BLaER1 treated with 17β-estradiol and CSF1 and Interleukin-3, amounts not matched to agents 10 nM and 100 nM (cell line): Measurements from ENCODE around the gene CTSH.

Experiments
- H3K27ac ChIP-seq, 11 experiments: shearing (Covaris generic); formaldehyde crosslinking; 2 replicates each; pipeline ENCODE4 v1.8.1; 2022
- H3K27me3 ChIP-seq, 11 experiments: shearing (Covaris generic); formaldehyde crosslinking; 2 replicates each; pipeline ENCODE4 v1.8.1; 2022
- H3K36me3 ChIP-seq, 11 experiments: shearing (Covaris generic); formaldehyde crosslinking; 2 replicates each; pipeline ENCODE4 v1.8.1; 2022
- H3K4me1 ChIP-seq, 10 experiments: shearing (Covaris generic); formaldehyde crosslinking; 2 replicates each; pipeline ENCODE4 v1.8.1; 2022
- H3K4me2 ChIP-seq, 11 experiments: shearing (Covaris generic); formaldehyde crosslinking; 2 replicates each; pipeline ENCODE4 v1.8.1; 2022
- H3K4me3 ChIP-seq, 10 experiments: shearing (Covaris generic); formaldehyde crosslinking; 2 replicates each; pipeline ENCODE4 v1.8.1; 2022
- H3K9ac ChIP-seq, 11 experiments: shearing (Covaris generic); formaldehyde crosslinking; 2 replicates each; pipeline ENCODE4 v1.8.1; 2022
- H3K9me3 ChIP-seq, 11 experiments: shearing (Covaris generic); formaldehyde crosslinking; replicated peaks in 1 of 11; 2 replicates each; pipeline ENCODE4 v1.8.1; 2022
- H4K20me1 ChIP-seq, 11 experiments: shearing (Covaris generic); formaldehyde crosslinking; 2 replicates each; pipeline ENCODE4 v1.8.1; 2022
- Cebpa-rat ChIP-seq, 11 experiments: shearing (Covaris generic); IDR thresholded peaks; 2 replicates each; pipeline ENCODE4 v1.8.1; 2022

CTSH gene

DNA sequence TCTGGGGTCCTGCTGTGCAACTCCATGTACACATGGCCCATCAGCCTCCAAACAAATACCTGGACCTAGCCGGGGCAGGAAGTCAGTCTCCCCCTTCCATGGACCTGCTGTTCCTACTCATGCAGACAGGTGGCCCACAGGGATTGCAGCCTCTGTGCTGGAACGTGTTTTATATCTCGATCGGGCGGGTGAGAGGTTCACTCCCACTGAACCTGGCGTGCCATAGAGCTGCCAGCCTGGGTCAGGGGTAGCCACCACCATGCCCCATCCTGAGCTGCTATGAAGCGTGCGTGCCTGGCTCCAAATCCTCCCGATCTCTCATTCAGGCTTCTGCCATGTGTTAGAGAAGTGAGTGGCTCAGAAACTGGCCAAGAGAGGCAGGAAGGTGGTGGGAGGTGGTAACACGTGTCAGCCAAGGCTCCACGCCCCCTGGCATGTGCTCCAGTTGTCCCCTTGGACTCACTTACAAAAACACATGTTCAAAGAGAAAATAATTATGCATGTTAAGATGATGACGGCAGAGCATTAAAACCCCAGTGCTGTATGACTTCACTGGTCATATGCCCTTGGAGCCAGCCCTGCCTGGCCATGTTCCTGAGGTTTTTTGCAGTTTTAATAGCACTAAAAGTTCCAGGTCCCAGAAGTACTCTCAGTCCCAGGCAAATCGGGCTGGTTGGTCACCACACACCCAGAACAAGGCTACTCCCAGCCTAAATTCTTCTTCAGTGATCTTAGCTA lies 30.6 kb downstream of the CTSH start:
- Histone ChIP-seq H3K27ac (peak overlapping the region in 4 of 11 experiments; percentile 22 to 72 (median 30); a peak in 5 of 22 replicates), H3K36me3 (peaks cover 28 to 95% (median 54%) of the 10 kb centered on the region in 11 experiments), H4K20me1 (peaks cover 5 to 58% (median 21%) of the 10 kb centered on the region in 11 experiments; a peak in 16 of 22 replicates)

DNA sequence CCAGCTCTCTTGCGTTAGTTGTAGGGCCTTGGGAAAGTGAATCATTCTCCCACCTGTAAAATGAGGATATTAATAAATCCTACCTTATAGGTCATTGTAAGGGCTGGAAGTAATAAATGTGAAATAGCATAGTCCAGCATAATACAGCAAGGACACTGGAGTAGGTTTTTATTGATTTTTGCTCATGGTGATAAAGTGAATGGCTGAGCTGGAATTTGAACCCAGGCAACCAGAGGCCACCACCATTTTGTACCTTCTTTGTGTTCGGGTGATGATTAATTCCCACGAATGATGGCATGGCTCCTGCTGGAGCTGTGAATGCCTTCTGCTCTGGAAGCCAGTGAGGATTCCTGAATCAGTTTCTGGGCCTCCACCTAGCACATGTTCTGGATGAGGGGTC lies 31.8 kb downstream of the CTSH start:
- no peaks in the 10 kb centered on the region for H3K9me3 ChIP-seq
- H3K4me3 ChIP-seq: no peak overlapping the region
- H3K36me3 ChIP-seq: peaks cover 25 to 85% (median 53%) of the 10 kb centered on the region in 11 experiments
- peak overlapping the region in 7 of 11 experiments; percentile 11 to 91 (median 82); a peak in 12 of 22 replicates for H3K4me2 ChIP-seq
- H3K27ac ChIP-seq: peak overlapping the region in 8 of 11 experiments; percentile 0 to 51 (median 22); a peak in 11 of 22 replicates
- H4K20me1 ChIP-seq: peaks cover 15 to 63% (median 30%) of the 10 kb centered on the region in 11 experiments; a peak in 17 of 22 replicates
- peak overlapping the region in 1 of 11 experiments; percentile 25; a peak in 1 of 22 replicates for H3K9ac ChIP-seq
- TF ChIP-seq Cebpa-rat (IDR thresholded peaks at IDR 0.05): no peak
- H3K27me3 ChIP-seq: no peaks in the 10 kb centered on the region
- H3K4me1 ChIP-seq: peaks cover 26 to 100% (median 96%) of the 10 kb centered on the region in 10 experiments

More for the DNA sequence above, 30.6 kb downstream of the CTSH start:
- no peak overlapping the region for H3K4me3 ChIP-seq
- peak overlapping the region in 2 of 11 experiments; percentile 17 to 34; a peak in 1 of 22 replicates for H3K9ac ChIP-seq
- peak overlapping the region in 7 of 11 experiments; percentile 0 to 91 (median 79); a peak in 11 of 22 replicates for H3K4me2 ChIP-seq
- no peaks in the 10 kb centered on the region for H3K9me3 ChIP-seq
- peaks cover 25 to 96% (median 87%) of the 10 kb centered on the region in 10 experiments for H3K4me1 ChIP-seq
- H3K27me3 ChIP-seq: no peaks in the 10 kb centered on the region
- TF ChIP-seq Cebpa-rat (IDR thresholded peaks at IDR 0.05): no peak

DNA sequence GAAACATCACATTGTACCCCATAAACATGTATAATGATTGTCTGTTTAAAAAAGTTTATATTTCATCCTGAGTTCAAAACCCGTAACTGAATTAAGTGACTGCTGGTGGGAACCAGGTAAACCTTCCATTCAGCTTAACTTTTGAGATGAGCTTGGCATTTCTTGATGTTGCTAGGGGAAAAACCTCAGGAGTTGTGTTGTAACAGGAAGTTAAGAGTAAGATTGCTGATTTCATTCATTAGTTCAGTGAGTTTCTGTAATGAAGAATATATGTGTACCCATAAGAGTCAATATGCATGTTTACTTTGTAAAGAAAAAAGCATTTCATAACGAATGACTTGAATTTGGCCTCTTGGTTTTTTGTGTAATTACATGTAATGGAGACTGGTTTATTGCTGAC lies 32.5 kb downstream of the CTSH start:
- Histone ChIP-seq H3K4me3 (no peak overlapping the region), H3K9ac (peak overlapping the region in 1 of 11 experiments; percentile 25; a peak in 1 of 22 replicates), H3K27ac (peak overlapping the region in 8 of 11 experiments; percentile 0 to 77 (median 55); a peak in 10 of 22 replicates), H3K36me3 (peaks cover 30 to 80% (median 56%) of the 10 kb centered on the region in 11 experiments), H3K27me3 (no peaks in the 10 kb centered on the region), H3K9me3 (no peaks in the 10 kb centered on the region), H3K4me1 (peaks cover 26 to 97% (median 90%) of the 10 kb centered on the region in 10 experiments), H3K4me2 (peak overlapping the region in 8 of 11 experiments; percentile 0 to 91 (median 82); a peak in 13 of 22 replicates), H4K20me1 (peaks cover 15 to 66% (median 34%) of the 10 kb centered on the region in 11 experiments; a peak in 17 of 22 replicates)
- no peak for TF ChIP-seq Cebpa-rat (IDR thresholded peaks at IDR 0.05)

DNA sequence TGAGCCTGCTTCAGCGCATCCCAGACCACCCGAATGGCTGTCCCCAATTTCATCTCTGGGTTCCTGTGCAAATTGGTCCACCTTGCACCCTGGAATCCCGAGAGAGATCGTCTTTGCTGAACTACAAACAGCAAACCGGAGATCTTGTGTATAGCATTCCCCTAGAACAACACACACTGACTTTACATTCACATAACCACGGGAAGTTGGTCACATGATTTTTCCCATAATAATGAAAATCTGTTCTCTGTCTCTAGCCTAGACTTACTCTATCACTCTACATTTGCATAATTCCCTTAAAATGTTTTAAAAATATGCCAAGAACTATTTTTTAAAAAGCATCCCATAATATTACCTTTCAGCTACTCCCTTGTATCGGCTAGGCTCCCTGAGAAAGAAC lies 34.6 kb downstream of the CTSH start:
- Histone ChIP-seq H3K27ac (peak overlapping the region in 10 of 11 experiments; percentile 31 to 65 (median 56); a peak in 20 of 22 replicates), H3K4me2 (peak overlapping the region; percentile 58 to 91 (median 79)), H4K20me1 (peaks cover 27 to 87% (median 55%) of the 10 kb centered on the region in 11 experiments; a peak in 20 of 22 replicates), H3K4me3 (no peak overlapping the region; a peak in 1 of 20 replicates), H3K27me3 (no peaks in the 10 kb centered on the region), H3K36me3 (peaks cover 50 to 90% (median 71%) of the 10 kb centered on the region in 11 experiments), H3K9me3 (no peaks in the 10 kb centered on the region), H3K9ac (peak overlapping the region; percentile 22 to 63 (median 54); a peak in 16 of 22 replicates), H3K4me1 (peaks cover 26 to 90% (median 71%) of the 10 kb centered on the region in 10 experiments)
- no peak for TF ChIP-seq Cebpa-rat (IDR thresholded peaks at IDR 0.05)

DNA sequence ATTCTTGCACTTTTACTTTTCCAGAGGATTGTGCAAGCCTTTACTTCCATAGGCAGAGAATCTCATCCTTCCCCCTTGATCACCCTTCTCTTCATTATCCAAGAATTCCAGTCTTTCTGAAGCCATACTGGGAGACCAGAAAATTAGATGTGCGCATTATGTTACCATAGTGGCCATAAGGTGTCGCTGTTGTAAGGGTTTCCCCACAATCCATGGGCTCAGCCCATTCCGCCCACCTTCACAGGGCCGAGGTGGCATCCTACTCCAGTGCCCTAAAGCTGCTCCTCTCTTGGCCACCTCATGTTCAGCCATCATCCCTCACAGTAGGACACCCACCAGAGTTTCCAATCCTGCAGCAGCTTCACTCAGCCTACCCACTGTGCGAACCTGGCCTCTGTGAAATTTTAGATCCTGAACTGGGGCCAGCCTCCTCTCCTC lies 35.0 kb downstream of the CTSH start:
- peak overlapping the region in 9 of 11 experiments; percentile 47 to 65 (median 59); a peak in 14 of 22 replicates for H3K27ac ChIP-seq
- H4K20me1 ChIP-seq: peaks cover 30 to 91% (median 59%) of the 10 kb centered on the region in 11 experiments; a peak in 20 of 22 replicates
- H3K36me3 ChIP-seq: peaks cover 55 to 90% (median 73%) of the 10 kb centered on the region in 11 experiments
- peak overlapping the region in 8 of 11 experiments; percentile 17 to 63 (median 43); a peak in 8 of 22 replicates for H3K9ac ChIP-seq
- H3K9me3 ChIP-seq: no peaks in the 10 kb centered on the region
- TF ChIP-seq Cebpa-rat (IDR thresholded peaks at IDR 0.05): no peak
- H3K27me3 ChIP-seq: no peaks in the 10 kb centered on the region
- H3K4me3 ChIP-seq: no peak overlapping the region; a peak in 1 of 20 replicates
- peaks cover 26 to 86% (median 67%) of the 10 kb centered on the region in 10 experiments for H3K4me1 ChIP-seq
- H3K4me2 ChIP-seq: peak overlapping the region; percentile 58 to 91 (median 79)

DNA sequence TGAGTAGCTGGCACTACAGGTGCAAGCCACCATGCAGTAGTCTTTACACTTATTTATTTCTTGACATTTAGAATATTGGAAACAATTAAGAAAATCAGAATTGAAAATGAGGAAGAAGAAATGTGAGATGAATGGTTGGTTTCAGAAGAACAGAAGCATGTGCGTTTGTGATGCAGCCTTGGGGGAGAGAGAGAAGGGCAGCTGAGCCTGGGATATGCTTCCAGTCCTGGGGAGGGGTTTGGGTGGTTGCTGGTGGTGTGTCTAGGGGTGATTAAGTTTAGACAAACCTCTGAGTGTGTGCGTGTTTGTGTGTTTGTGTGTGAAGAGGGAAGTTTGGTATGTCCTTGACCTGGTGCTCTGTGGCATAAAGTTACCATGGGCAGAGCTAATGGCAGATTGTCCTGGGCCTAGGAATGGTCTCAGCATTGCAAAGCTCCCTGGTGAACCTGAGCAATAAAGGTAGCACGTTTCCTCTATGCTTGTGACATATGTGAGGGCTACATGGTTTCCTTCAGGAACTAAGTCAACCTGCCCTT lies 35.6 kb downstream of the CTSH start:
- Histone ChIP-seq H3K9me3 (no peaks in the 10 kb centered on the region), H3K4me3 (no peak overlapping the region), H4K20me1 (peaks cover 35 to 94% (median 65%) of the 10 kb centered on the region in 11 experiments), H3K36me3 (peaks cover 58 to 91% (median 73%) of the 10 kb centered on the region in 11 experiments), H3K4me1 (peaks cover 26 to 80% (median 61%) of the 10 kb centered on the region in 10 experiments), H3K9ac (peak overlapping the region in 2 of 11 experiments; percentile 4 to 50; a peak in 2 of 22 replicates), H3K27me3 (no peaks in the 10 kb centered on the region), H3K4me2 (peak overlapping the region in 10 of 11 experiments; percentile 65 to 91 (median 80); a peak in 16 of 22 replicates), H3K27ac (peak overlapping the region in 7 of 11 experiments; percentile 3 to 35 (median 14); a peak in 6 of 22 replicates)
- no peak for TF ChIP-seq Cebpa-rat (IDR thresholded peaks at IDR 0.05)

DNA sequence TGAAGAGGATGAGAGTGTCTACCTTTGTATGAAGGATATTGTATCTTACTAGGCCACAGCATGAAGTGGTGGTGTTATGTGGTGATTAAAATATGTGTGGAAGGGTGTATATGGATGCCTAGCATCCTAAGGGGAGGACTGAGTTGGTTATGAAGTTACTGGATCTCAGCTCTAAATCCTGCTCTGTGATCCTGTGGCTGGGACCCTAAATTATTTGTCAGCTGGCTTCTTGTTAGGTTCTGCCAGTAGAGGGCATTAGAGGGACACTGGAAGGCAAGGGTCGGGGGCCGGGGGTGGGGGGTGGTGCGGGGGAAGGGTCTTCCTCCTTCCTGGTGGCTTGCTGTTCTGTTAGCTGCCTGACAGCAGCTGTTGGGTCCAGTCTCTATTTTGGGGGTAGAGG lies 37.3 kb downstream of the CTSH start:
- H4K20me1 ChIP-seq: peaks cover 44 to 97% (median 80%) of the 10 kb centered on the region in 11 experiments
- peaks cover 61 to 91% (median 73%) of the 10 kb centered on the region in 11 experiments for H3K36me3 ChIP-seq
- H3K27ac ChIP-seq: no peak overlapping the region
- H3K9ac ChIP-seq: 0 out of 22 replicates have a peak overlapping the region, but pooled peaks of 1 of the 11 experiments have one; percentile 30
- no peak for TF ChIP-seq Cebpa-rat (IDR thresholded peaks at IDR 0.05)
- no peaks in the 10 kb centered on the region for H3K9me3 ChIP-seq
- H3K27me3 ChIP-seq: no peaks in the 10 kb centered on the region
- H3K4me2 ChIP-seq: no peak overlapping the region
- H3K4me1 ChIP-seq: peaks cover 26 to 63% (median 46%) of the 10 kb centered on the region in 10 experiments
- no peak overlapping the region for H3K4me3 ChIP-seq

DNA sequence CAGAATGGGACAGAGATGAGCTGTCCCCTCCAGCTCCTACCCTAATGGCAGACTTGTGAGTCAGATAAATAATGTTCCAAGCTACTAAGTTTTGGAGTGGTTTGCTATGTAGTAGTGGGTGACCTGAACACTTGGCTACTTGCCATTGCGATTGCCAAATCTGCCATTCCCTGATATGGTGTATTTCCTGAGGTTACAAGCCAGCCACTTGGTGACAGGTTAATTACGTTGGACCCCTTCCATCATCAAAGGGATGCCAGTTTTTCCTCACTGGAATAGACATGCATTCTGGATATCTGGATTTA lies 38.6 kb downstream of the CTSH start:
- peaks cover 68 to 91% (median 76%) of the 10 kb centered on the region in 11 experiments for H3K36me3 ChIP-seq
- no peak for TF ChIP-seq Cebpa-rat (IDR thresholded peaks at IDR 0.05)
- no peak overlapping the region for H3K4me2 ChIP-seq

More for the DNA sequence above, 38.6 kb downstream of the CTSH start:
- Histone ChIP-seq H3K27ac (no peak overlapping the region), H3K27me3 (no peaks in the 10 kb centered on the region), H3K9ac (no peak overlapping the region), H3K4me3 (no peak overlapping the region), H3K9me3 (no peaks in the 10 kb centered on the region), H4K20me1 (peaks cover 55 to 98% (median 86%) of the 10 kb centered on the region in 11 experiments), H3K4me1 (peaks cover 21 to 62% (median 33%) of the 10 kb centered on the region in 10 experiments)
